Renal cortical epithelial cell (primary cell): ENCODE results near the gene EXOSC7. TPM values are rescaled to one million over a fixed set of nuclear protein-coding genes. Genes with fewer than 3 reads are reported as not detected.

Source experiments
- DNase-seq: peaks from one replicate; pipeline ENCODE4 v3.0.0-alpha.2; 2011; ENCODE audit warnings: low read depth
- total RNA-seq: library from RNA; depleted of rRNA; stranded (reverse); fragments of >200 nt; gene quantifications from 2 replicates; pipeline ENCODE4 v1.2.3, GENCODE V29; 2014

Gene EXOSC7
- total RNA-seq, 1 donor from 2014 or later = 59.4 TPM

DNA sequence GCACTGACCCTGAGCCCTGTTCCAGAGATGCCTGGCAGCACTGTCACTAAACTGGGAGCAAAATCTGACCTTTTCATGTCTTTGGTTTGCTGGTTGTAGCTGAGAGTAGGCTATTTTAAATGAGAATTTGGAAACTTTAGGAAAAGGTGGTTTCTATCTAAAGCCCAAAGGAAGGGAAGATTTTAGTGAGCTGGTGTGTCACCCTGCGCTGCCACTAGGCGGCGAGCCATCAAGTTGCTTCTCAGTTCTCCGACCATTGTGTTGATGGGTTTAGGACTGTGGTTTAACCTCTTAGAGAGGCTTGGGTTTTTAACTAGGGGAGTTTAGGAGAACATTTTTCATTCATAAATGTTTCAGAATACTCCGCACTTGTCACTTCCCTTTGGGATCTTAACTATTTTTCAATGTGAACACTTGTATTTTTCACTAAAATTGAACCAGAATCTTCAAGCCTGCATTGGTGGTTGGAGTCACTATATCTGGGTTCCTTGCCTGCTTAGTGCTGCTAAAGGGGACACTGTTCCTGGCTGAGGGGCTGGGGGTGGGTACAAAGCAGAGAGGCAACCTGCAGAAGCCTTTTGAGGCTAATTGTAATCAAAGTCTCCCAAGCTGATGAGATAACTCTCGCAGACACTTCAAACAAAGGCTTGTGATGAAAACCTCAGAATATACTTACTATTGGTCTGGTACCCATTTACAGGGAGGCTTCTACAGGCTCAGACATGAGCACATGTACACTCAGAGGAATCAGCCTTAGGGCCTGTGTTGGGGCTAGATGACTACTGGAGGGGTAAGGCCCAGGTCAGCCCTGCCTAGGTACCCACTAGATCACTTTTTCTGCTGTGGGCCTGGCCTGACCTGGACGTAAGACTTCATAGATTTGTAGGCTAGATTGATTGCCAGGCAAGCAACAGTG, 16.8 kb downstream of the EXOSC7 start:
- DNase-seq = no peak

DNA sequence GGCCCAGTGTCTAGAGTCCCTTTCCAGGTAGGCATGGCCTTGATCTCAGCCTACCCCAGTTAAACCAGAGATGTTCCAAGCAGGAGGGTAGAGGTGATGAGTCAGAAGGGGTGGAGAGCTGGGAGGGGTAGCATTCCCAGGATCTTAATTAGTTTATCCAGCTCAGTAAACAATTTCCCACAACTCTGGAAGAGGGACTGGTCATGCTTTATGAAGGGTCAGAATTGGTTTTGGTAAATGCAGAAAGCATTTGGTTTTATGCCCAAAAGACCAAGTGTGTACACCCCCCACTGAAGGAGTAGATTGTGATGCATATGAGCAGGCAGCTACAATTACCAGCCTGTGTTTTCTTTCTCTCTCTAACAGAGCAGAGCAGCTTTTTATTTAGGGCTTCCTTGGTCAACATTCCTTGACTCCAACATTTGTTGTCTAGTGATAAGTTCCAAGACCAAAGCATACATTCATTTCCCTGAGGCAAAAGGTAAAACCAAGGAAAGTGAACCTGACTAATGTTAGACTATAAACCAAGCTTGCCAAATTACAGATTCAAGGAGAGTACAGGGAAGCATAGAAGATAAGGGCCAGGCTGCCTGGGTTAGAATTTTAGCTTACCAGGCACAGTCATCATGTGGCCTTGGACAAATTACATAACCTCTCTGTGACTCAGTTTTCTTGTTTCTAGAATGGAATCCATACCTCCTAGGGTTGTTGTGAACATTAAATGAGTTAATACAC, 17.6 kb downstream of the EXOSC7 start:
- DNase-seq = peak; percentile 94

- DNase-seq = peak; percentile 72
These were observed 19.2 kb downstream of the EXOSC7 start for GRCh38 chr3:44995142-44995770.

DNA sequence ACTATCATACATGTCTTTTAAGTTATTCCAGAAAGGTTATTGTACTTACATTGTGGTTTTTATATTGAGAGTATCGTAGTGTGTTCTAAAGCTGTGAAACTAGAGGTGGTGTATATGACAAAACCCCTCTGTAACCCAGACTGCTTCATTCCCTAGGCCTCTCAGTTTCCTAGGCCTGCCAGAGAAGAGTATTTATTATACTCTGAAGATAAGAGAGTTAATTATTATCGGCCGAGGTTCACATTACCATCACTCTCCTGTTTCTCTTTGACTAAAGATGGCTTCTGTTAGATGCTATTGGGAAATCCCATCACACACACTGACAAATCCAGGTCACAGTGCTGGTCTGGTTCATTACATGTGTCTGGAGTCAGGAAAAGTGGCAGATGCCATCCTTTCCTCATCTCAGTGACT, 20.5 kb downstream of the EXOSC7 start:
- DNase-seq = peak; percentile 47

GRCh38 chr3:44999782-45000181, 23.7 kb downstream of the EXOSC7 start:
- DNase-seq = no peak

- no peak for DNase-seq
These were observed 24.8 kb downstream of the EXOSC7 start for GRCh38 chr3:45000823-45001222.

GRCh38 chr3:45001738-45002137, 25.7 kb downstream of the EXOSC7 start:
- DNase-seq = no peak

- no peak for DNase-seq
These were observed 26.2 kb downstream of the EXOSC7 start for GRCh38 chr3:45002139-45002660.

GRCh38 chr3:45002720-45003119, 26.7 kb downstream of the EXOSC7 start:
- no peak for DNase-seq

DNA sequence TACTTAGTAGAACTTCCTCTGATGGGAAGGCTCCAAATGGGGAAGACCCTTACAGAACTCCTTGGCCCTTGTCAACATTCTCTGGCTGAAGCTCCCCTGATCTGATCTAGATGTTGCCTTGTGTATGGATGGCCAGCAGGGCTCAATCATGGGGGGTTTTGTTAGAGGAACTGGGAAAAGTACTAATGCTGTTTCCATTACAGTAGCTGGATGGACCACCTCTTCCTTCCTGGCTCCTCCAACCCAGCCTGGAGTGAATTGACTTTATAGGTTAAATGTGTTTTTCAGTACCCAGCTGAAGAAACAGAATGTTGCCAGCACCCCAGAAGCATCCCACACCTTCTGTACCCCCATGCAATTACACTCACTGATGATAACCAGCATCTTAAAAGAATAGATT, 27.4 kb downstream of the EXOSC7 start:
- no peak for DNase-seq

DNA sequence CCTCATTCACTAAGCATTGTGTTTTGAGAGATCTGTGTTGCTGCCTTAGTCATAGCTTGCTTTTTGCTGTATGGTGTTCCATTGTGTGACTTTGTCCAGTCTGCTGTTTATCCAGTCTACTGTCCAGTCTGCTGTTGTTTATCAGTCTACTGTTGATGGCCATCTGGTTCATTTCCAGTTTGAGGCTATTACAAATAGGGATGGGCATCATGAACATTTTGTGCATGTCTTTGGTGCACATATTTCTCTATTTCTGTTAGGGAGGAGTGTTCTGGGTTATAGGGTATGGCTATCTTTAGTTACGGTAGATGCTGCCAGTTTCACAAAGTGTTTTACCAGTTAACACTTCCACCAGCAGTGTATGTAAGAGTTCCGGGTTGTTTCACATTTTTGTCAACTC, 27.8 kb downstream of the EXOSC7 start:
- no peak for DNase-seq

GRCh38 chr3:45007091-45007490, 31.0 kb downstream of the EXOSC7 start:
- DNase-seq = no peak

GRCh38 chr3:45008117-45008516, 32.1 kb downstream of the EXOSC7 start:
- DNase-seq = peak; percentile 67

- DNase-seq = no peak
These were observed 33.8 kb downstream of the EXOSC7 start for GRCh38 chr3:45009868-45010267.

DNA sequence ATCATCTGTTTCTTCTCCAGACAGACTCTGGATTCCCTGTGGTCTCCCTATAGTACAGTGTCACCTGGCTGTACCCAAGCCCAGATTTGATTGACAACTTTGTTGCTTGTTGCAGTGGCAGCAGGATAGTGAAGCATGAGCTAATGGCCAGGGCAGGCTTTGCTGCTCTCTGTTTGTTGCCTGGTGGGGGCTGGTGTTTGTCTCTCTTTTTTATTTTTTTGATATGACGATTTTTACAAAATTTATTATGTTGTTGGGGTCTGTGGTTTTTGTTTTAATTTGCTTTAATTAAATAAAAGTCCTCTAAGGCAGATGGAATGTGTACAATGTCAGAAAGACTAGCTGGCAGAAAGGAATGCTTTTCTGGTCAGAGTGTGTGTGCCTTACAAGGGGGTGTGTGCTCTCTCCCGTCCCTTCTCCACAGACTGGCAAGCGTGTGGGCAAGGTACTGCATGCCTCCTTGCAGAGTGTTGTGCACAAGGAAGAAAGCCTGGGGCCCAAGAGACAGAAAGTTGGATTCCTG, 34.8 kb downstream of the EXOSC7 start:
- DNase-seq = peak; percentile 94

- DNase-seq = peak; percentile 94
These were observed 35.9 kb downstream of the EXOSC7 start for GRCh38 chr3:45011756-45012508.

- DNase-seq = no peak
These were observed 36.5 kb downstream of the EXOSC7 start for GRCh38 chr3:45012577-45012976.

DNA sequence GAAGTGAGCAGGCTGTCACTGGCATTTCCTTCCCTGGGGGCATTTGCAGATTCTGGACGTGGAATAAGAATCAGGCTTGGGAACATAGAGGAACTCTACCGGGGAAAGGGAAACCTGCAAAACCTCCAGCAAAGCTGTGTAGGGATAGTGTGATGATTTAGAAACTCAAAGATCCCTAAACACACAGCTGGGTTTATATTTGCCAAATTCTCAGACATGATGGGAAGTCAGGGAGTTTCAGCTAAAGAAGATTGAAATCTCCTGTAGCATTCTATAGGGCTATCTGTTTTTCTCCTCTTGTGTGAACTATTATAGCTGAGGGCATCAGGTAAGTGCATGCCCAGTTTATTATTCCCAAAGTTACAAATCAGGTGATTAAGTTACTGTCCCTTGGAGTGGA, 40.9 kb downstream of the EXOSC7 start:
- DNase-seq = no peak

DNA sequence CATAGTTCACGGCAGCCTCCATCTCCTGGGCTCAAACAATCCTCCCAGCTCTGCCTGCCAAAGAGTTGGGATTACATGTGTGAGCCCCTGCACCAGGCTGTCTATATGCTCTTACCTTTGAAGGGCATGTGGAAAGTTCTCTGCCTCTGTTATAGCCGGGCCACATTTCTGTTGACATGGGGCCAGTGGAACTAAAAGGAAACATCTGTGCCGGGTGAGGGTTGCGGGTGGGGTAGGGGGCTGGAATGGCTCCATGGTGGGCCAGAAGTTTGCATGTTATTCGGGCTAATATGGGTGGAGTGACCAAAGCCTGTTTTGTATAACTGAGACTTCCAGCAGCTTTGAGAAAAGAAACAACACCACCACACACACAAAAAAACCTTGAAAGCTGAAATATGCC, 41.8 kb downstream of the EXOSC7 start:
- DNase-seq = no peak

DNA sequence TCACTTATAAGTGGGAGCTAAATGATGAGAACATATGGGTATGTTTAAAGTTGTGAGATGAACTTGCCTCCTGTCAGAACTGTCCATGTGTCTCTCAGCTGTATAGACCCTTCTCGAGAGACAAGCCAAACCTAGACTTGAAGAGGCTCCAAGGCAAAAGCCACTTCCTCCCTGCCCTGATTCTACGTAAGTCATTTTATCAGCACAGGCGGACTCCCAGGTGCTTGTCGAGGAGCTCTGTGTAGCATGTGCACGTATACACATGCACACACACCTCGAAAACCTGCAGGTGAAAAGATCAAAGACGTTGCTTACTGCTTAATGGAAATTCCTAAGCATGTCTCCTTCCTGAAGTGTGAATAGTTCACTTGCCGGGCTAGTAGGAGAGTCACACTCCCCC, 44.5 kb downstream of the EXOSC7 start:
- DNase-seq = no peak
